Naive thymus-derived CD8-positive, alpha-beta T cell (primary cell): Measurements from ENCODE around the gene PCBP4. TPM values are rescaled to one million over a fixed set of nuclear protein-coding genes. Genes with fewer than 3 reads are reported as not detected.
A peak's percentile ranks its signal among the peaks of the same experiment; 100 is the strongest.

Experiments used
- ATAC-seq, 2 donors: fragments of 150-1000 bp; cut with Tn5 transposase in 1 of 2; sonication (Bioruptor Pico), chemical (Tn5 transposase) in 1 of 2; 1 replicate in 1 of 2; 2 replicates in 1 of 2; pipeline ENCODE4 v1.10.0; 2021; ENCODE audit warnings: mild to moderate bottlenecking in 2 of 2, moderate library complexity in 2 of 2
- POLR2A ChIA-PET: fragments of 350-600 bp; sonication (Branson Sonifier 250); formaldehyde crosslinking; loops from one replicate; lab custom pipeline; 2021; ENCODE audit warnings: antibody characterized with exemption; lab: Charles Lee
- DNase-seq, 10 donors: peaks; one replicate each; pipeline versions ENCODE4 v3.0.0 to v3.0.0-alpha.2; 2020 to 2022
- H3K27ac Mint-ChIP-seq, 10 donors: one replicate each; pipeline ENCODE4 v1.8.0; 2020 to 2022; ENCODE audit warnings: mild to moderate bottlenecking in 10 of 10, mixed read lengths in 10 of 10, moderate library complexity in 4 of 10, inconsistent platforms in 1 of 10
- H3K27me3 Mint-ChIP-seq, 5 donors: one replicate each; pipeline ENCODE4 v1.8.0; 2021 to 2022; ENCODE audit warnings: mixed read lengths in 5 of 5
- H3K36me3 Mint-ChIP-seq, 3 donors: one replicate each; pipeline ENCODE4 v1.8.0; 2020 to 2022; ENCODE audit warnings: mixed read lengths in 3 of 3, mild to moderate bottlenecking in 2 of 3, inconsistent platforms in 1 of 3
- H3K4me1 Mint-ChIP-seq, 4 donors: one replicate each; pipeline ENCODE4 v1.8.0; 2021 to 2022; ENCODE audit warnings: mixed read lengths in 4 of 4
- H3K4me3 Mint-ChIP-seq, 10 donors: one replicate each; pipeline ENCODE4 v1.8.0; 2020 to 2022; ENCODE audit warnings: mild to moderate bottlenecking in 10 of 10, mixed read lengths in 10 of 10, moderate library complexity in 6 of 10, inconsistent platforms in 1 of 10
- H3K9me3 Mint-ChIP-seq, 9 donors: one replicate each; pipeline ENCODE4 v1.8.0; 2020 to 2022; ENCODE audit warnings: mixed read lengths in 9 of 9, mild to moderate bottlenecking in 3 of 9, inconsistent platforms in 1 of 9, moderate library complexity in 1 of 9
- polyA plus RNA-seq, 3 donors: library from polyadenylated mRNA; unstranded; fragments of 300-500 nt; fragmentation: Illumina TruSeq; gene quantifications; one replicate each; pipeline ENCODE4 v1.2.3, GENCODE V29; 2021
- total RNA-seq, 8 experiments: library from RNA in 2 of 8; stranded (reverse) in 2 of 8; gene quantifications; one replicate each; pipeline ENCODE4 v1.2.3 and lab custom pipeline; 2021 to 2026

Gene PCBP4
- total and polyA plus RNA-seq, 5 experiments from 2014 or later: 2.4 to 10.9 (median 8.3) TPM

DNA sequence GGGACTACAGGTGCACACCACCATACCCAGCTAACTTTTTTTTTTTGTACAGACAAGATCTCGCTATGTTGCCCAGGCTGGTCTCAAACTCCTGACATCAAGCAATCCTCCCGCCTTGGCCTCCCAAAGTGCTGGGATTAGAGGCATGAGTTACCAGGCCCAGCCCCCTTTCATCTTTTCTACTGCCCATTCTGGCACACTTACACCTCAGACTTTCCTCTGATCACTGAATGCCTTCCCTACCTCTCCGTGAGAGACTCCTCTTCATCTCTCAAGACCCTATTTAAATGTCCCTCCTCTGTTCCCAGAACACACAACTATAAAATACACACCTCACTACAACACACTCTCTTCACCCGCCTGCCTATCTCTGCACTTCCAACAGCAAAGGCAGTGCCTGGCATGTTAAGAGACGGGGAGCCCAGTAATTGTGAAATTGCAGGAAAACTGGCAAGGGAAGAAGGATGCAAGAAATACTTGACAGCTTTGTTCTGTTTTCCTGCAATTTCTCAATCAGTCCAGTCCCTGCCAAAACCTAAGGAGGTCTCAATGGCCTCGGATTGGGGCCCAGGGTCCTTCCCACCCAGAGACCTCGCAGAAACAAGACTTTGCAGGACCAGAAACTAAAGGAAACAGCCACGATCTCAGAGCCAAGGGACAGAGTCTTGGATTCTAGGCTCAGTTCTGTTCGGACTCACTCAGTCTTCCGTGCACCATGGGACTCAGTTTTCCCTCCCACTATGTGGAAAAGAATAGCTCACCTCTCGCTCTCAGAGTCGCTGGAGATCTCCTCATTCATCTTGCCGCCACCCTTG is 26.4 kb downstream of the PCBP4 start:
- POLR2A ChIA-PET: interaction anchor here (1.2 to 3.7 kb wide), 8 partner anchors 8 to 214 kb away, joined by 3 to 42 read pairs (median 4); partner anchors contain the start of genes ABHD14A, ABHD14B, POC1A and RPL29
- H3K4me3 Mint-ChIP-seq: peak overlapping the region; percentile 83 to 98 (median 93)
- DNase-seq: no peak
- no peaks in the 10 kb centered on the region for H3K27me3 Mint-ChIP-seq
- ATAC-seq: no peak
- peaks cover 16 to 47% (median 41%) of the 10 kb centered on the region in 4 donors for H3K4me1 Mint-ChIP-seq
- H3K36me3 Mint-ChIP-seq: peaks cover 0 to 33% (median 4%) of the 10 kb centered on the region in 3 donors
- peak overlapping the region; percentile 61 to 93 (median 79) for H3K27ac Mint-ChIP-seq
- H3K9me3 Mint-ChIP-seq: no peaks in the 10 kb centered on the region

DNA sequence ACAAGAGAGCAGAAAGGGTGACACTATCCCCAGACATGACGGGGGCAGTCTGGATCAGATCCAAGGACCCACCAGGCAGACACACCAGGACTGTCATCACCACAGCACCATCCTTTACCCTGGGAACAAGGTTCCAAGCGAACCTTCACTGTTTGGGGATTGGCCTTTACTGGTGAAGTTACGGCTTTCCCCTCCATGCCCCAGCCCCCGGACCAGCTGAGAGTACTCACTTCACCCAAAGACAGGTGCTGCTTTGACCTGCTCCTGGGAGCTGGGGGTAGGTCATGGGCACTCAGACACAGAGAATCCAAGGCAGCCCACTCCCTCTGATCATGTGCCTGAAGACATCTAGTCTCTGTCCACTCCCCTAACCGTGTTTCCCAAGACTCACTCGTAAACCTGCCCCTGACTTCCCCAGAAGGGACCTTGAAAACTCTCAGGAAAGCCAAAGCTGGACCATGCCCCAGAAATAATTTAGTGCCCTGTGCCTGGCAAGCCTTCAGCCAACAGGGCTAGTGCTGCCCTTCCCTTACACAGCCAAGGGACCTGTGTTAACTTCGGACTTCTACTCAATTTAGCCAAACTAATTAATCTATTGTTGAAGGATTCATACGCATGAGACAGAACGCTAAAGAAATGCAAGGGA is 28.4 kb downstream of the PCBP4 start:
- ATAC-seq: no peak

DNA sequence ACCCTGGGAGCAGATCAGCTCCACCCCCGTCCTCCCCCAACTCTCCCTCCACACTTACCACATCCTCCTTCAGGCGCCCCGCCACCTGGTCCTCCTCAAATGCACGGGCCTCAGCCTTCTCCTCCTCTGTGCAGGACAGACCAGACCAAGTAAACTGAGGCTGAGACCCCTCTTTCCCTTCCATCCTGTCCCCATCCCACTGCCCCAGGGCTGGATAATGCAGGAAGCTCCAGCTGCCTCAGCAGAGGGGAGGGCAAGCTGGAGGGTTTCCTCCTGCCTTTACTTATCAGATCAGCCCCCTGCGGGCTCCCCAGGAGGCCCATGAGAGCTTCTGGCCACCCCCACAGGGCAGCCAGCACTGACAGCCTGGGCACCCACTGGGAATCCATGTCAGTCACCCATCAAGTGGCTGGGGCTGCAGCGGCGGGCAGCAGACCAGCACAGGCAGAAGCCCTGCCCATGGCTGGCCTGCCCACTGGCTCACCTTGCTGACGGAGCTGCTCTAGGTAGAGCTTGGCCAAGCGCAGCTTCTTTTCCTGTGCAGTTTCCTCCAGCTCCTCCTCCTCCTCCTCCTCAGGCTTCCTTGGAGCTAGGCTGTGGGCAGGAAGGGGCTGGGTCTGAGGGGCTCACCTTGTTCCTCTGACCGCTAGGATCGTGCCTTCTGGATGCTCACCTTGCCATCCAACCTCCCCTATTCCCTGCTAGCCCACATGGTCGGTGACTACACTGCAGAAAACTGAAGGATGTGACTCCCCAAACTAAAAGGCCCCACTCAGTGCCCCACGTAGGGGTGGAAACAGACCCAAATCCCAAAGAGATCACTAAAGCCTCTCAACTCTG is 29.4 kb downstream of the PCBP4 start:
- H3K9me3 Mint-ChIP-seq: no peaks in the 10 kb centered on the region
- peaks cover 14 to 43% (median 36%) of the 10 kb centered on the region in 4 donors for H3K4me1 Mint-ChIP-seq
- no peak for ATAC-seq
- H3K4me3 Mint-ChIP-seq: no peak overlapping the region
- peak in 1 of 10 donors; percentile 14 for DNase-seq
- peak overlapping the region in 2 of 10 donors; percentile 29 to 71 for H3K27ac Mint-ChIP-seq
- no peaks in the 10 kb centered on the region for H3K27me3 Mint-ChIP-seq
- POLR2A ChIA-PET: no interaction called here
- peaks cover 0 to 61% (median 4%) of the 10 kb centered on the region in 3 donors for H3K36me3 Mint-ChIP-seq

More for the DNA sequence above, 28.4 kb downstream of the PCBP4 start:
- Mint-ChIP-seq H3K4me1 (peaks cover 16 to 47% (median 40%) of the 10 kb centered on the region in 4 donors), H3K36me3 (peaks cover 0 to 52% (median 4%) of the 10 kb centered on the region in 3 donors), H3K27ac (peak overlapping the region in 5 of 10 donors; percentile 0 to 68 (median 5)), H3K9me3 (no peaks in the 10 kb centered on the region), H3K27me3 (no peaks in the 10 kb centered on the region), H3K4me3 (peak overlapping the region in 2 of 10 donors; percentile 18 to 59)
- POLR2A ChIA-PET: no interaction called here
- DNase-seq: no peak

DNA sequence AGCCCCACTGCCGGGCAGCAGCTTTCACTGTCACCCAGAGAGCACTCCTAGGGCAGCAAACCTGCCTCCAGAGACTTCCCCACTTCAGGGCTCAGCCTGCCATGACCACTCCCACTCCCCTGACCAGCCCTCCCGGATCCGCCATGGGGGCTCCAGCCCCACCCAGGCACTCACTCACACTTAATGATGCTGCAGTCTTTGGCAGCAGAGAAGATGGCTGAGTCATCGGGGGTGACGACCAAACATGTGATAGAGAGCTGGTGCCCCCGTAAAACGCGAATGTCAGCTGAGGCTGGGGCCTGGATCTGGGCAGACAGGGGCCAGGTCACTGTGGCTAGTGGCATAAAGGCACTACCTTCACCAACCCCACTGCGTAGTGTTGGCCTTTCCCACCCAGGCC is 30.2 kb downstream of the PCBP4 start:
- Mint-ChIP-seq H3K4me1 (peaks cover 12 to 36% (median 28%) of the 10 kb centered on the region in 4 donors), H3K27ac (no peak overlapping the region), H3K27me3 (no peaks in the 10 kb centered on the region), H3K36me3 (peaks cover 0 to 63% (median 4%) of the 10 kb centered on the region in 3 donors), H3K4me3 (no peak overlapping the region), H3K9me3 (no peaks in the 10 kb centered on the region)
- DNase-seq (peak in 1 of 10 donors; percentile 11), ATAC-seq (no peak)
- POLR2A ChIA-PET: no interaction called here

DNA sequence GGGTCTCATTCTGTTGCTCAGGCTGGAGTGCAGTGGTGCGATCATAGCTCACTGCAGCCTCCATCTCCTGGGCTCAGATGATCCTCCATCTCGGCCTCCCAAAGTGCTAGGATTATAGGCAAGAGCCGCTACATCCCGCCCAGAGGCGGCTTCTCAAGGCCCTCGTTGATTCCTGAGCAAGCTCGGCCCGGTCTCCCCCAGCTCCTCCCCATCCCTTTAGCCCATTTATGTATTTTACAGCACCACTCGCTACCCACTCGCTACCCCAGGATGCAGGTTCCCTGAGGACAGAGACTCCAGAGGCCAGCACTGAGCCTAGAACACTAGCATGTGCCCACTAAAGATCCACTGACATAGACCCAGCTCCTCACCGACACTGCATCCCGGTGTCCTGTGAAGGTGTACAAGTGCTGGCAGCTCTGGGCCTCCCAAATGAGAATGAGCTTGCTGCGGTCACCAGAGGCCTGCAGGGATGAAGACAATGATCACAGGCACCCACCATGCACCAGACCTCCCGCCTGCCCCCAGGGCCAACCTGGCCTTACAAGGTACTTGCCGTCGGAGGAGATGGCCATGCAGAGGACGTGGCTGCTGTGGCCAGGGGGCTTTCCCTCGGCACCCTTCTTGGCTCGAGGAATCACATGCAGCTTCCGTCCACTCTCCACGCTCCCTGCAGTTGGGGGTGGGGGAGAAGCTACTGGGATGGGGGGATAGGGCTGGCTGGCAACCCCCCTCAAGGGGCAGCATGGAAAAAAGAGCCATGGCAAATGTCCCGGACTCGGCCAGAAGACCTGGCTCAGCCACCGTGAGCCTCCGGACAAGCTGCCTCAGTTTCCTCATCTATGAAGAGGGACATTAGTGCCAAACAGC is 31.1 kb downstream of the PCBP4 start:
- H3K4me3 Mint-ChIP-seq: no peak overlapping the region
- H3K4me1 Mint-ChIP-seq: peaks cover 7 to 28% (median 23%) of the 10 kb centered on the region in 4 donors
- no peaks in the 10 kb centered on the region for H3K27me3 Mint-ChIP-seq
- ATAC-seq: no peak
- peaks cover 0 to 63% (median 4%) of the 10 kb centered on the region in 3 donors for H3K36me3 Mint-ChIP-seq
- H3K9me3 Mint-ChIP-seq: no peaks in the 10 kb centered on the region
- POLR2A ChIA-PET: no interaction called here
- peak in 1 of 10 donors; percentile 14 for DNase-seq
- no peak overlapping the region for H3K27ac Mint-ChIP-seq

DNA sequence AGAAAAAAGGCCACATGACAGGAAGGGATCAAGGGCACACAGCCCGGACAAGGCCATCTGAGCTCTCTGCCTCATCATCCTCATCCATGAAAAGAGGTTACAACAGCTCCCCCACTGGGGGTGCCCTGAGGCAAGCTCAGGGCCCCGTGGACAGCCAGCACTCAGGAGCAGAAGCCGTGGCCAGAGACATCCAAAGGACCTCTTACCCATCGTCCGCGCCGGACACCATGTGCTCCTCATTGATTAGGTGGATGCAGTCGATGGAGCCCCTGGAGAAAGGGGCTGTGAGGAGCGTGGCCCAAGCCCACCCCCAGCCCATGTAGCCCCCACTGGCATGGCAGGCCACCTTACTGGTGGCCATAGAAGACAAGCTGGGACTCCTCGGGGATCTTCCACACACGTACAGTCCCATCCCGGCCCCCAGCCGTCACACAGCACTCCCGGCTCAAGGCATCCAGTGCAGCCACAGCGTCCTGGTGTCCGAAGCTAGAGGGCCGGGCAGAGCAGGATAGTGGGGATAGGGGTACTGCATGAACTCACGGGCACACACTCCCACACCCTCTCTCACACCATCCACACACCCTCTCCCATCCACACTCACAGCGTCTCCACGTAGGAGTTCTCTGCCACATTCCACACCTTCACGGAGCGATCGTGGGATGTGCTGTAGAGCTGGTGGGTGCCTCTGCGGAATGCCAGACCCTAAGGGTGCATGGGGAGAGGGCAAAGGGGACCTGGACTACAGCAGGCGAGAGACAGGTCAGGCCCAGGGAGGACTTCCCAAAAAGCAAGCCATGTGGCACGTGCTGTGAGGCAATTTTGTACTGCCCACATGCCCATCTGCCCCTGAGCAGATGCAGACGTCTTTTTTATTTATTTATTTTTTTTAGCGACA is 32.0 kb downstream of the PCBP4 start:
- DNase-seq (peak in 1 of 10 donors; percentile 10), ATAC-seq (no peak)
- peak overlapping the region in 1 of 10 donors; percentile 20 for H3K4me3 Mint-ChIP-seq
- peaks cover 0 to 65% (median 4%) of the 10 kb centered on the region in 3 donors for H3K36me3 Mint-ChIP-seq
- peaks cover 1 to 19% (median 14%) of the 10 kb centered on the region in 4 donors for H3K4me1 Mint-ChIP-seq
- H3K27me3 Mint-ChIP-seq: no peaks in the 10 kb centered on the region
- no peak overlapping the region for H3K27ac Mint-ChIP-seq
- H3K9me3 Mint-ChIP-seq: no peaks in the 10 kb centered on the region
- POLR2A ChIA-PET: interaction anchor here (0.5 kb wide), 1 partner anchor 47 kb away, joined by 3 read pairs; no protein-coding TSS in a partner anchor

DNA sequence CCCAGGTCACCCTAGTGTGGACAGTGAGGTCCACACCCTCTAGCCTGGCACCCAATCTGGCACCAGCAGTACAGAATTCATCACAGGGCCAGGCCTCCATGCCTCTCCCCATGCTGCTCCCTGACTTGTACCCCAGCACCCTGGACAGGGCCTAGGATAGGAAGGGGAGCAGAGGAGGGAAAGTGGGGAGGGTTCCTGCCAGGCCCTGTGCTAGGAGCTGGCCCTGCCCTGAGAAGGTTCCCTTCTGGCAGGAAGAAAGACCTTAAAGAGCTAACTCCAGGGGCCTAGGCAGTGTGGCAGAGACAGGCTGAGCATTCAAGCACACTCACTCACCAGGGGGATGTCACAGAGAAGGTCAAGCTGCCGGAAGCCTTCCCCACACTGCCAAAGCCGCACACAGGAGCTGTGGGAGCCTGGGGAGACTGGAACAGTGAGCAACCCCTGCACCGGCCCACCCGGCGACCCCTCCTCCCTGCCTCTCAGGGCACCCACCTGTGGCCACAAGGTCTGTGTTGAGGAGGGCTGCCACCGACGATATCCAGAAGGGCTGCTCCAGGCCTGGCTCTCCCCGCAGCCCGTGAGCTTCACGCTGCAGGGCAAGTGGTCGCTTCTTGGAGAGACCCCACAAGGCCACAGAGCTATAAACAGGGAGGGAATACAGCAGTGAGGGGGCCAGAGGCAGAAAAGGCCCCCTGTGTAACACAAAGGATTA is 33.0 kb downstream of the PCBP4 start:
- POLR2A ChIA-PET: interaction anchor here (0.5 kb wide), 1 partner anchor 48 kb away, joined by 3 read pairs; no protein-coding TSS in a partner anchor
- H3K4me3 Mint-ChIP-seq: no peak overlapping the region
- H3K9me3 Mint-ChIP-seq: no peaks in the 10 kb centered on the region
- peaks cover 0 to 62% (median 4%) of the 10 kb centered on the region in 3 donors for H3K36me3 Mint-ChIP-seq
- ATAC-seq (no peak), DNase-seq (peak in 1 of 10 donors; percentile 9)
- peaks cover 1 to 15% (median 7%) of the 10 kb centered on the region in 4 donors for H3K4me1 Mint-ChIP-seq
- H3K27ac Mint-ChIP-seq: no peak overlapping the region
- H3K27me3 Mint-ChIP-seq: no peaks in the 10 kb centered on the region

DNA sequence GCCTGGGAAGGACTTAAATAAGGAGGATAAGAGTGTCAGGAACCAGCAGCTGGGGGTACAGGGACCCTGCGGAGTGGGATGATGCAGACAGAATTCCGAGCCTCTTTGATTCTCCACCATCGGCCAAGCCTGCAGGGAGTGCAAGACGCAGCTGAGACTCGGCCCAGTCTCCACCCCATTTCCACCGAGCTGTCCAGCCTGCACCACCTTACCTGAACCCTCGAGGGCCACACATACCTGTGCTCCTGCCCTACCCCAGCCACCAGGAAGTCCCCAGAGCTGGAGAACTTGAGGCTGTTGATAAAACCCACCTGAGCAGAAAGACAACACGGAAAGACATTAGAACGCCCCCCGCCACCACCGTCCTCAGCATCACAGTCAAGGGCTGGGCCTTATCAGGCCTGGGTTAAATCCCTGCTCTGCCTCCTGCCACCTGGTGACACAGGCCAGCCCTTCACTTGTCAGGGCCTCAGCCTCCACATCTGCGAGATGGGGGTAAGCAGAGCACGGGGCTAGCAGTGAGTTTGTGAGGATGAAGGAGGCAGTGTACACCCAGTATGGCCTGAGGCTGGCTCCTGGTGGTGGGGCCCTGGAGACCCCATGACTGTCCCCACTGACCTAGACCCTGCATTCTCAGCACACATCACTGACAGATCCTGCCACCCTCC is 33.6 kb downstream of the PCBP4 start:
- Mint-ChIP-seq H3K36me3 (peaks cover 0 to 58% (median 2%) of the 10 kb centered on the region in 3 donors), H3K4me1 (peaks cover 0 to 11% (median 4%) of the 10 kb centered on the region in 4 donors), H3K9me3 (no peaks in the 10 kb centered on the region), H3K27ac (peak overlapping the region in 1 of 10 donors; percentile 65), H3K27me3 (no peaks in the 10 kb centered on the region), H3K4me3 (no peak overlapping the region)
- ATAC-seq: no peak
- no peak for DNase-seq
- POLR2A ChIA-PET: interaction anchor here (2.3 kb wide), 1 partner anchor 8 kb away, joined by 5 read pairs; the partner anchor contains the start of genes PARP3 and RRP9

DNA sequence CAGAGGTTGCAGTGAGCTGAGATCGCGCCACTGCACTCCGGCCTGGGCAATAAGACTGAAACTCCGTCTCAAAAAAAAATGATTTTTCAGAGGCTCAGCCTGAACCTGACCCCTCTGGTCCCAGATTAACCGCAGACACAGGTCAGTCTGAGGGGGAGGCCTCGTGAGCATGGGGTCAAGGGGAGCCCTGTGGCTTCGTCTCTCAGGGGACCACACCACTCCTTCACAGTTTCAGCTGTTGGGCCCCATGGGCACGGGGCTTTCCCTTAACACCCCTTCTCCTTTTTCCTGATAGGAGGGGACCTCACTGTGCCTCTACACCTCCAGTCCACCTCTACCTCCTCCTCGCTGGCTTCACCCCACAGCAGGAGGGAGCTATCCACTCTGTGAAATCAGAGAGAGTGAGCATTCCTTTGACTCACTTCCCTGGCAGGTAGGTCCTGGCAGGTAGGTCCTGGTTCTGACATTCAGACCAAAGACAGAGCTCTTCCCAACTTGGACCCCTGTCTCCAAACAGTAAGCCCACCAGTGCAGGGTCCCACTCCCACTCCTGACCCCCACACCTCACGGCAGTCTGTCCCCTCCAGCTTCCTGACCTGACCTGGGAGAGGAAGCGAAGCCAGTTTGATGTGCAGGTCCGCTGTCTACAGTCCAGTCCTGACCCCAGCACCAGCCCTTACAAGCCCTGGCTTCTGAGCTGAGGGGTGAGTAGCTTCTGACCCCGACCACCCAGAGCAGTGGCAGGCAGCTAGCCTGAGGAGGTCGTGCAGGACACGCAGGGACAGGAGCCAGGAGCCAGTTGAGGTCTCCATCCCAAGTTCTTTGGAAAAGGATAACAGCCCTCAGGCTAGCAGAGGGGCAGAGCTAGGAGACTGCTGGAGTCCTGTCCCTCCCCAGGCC is 34.5 kb downstream of the PCBP4 start:
- no peak for ATAC-seq
- H3K27ac Mint-ChIP-seq: peak overlapping the region in 2 of 10 donors; percentile 34 to 65
- peaks cover 0 to 6% (median 2%) of the 10 kb centered on the region in 4 donors for H3K4me1 Mint-ChIP-seq
- peaks cover 0 to 50% (median 0%) of the 10 kb centered on the region in 3 donors for H3K36me3 Mint-ChIP-seq
- POLR2A ChIA-PET: interaction anchor here (2.3 kb wide), 1 partner anchor 9 kb away, joined by 5 read pairs; the partner anchor contains the start of genes PARP3 and RRP9
- no peak for DNase-seq
- H3K4me3 Mint-ChIP-seq: no peak overlapping the region
- H3K27me3 Mint-ChIP-seq: no peaks in the 10 kb centered on the region
- H3K9me3 Mint-ChIP-seq: no peaks in the 10 kb centered on the region
